ENCODE results near the gene LCN6.
A peak's percentile ranks its signal among the peaks of the same experiment; 100 is the strongest.
"Not testable (repeated sequence)": the region's sequence is repeated elsewhere in the genome, so short reads cannot be mapped to it uniquely, and the experiment has no call there.

LCN6 gene

DNA sequence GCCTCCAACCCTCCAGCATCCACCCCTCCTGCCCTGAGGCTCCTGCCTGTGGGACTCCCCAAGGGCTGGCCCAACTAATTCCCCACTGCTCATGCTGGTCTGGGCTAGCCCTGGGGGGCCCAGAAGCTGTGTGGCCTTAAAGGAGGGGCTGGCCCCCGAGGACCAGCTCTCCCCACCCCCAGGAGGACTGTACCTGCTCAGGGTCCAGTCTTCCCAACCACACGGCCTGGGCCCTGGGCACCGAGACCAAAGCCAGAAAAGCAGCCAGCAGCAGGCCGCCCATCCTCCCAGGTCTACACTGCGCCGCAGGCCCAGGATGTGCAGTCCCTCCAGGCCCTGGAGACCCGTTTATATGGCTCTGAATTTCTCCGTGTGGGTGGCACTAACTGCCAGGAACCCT lies at the start of gene LCN6:
LCN6 (minus strand) TSS at position 325 of the 400 bp plus-strand sequence; CDS start at position 283, 42 bp downstream.
- DNase-seq (ENCODE audit: low spot score), result no peak

GRCh38 chr9:136796775-136797347 lies 48.5 kb upstream of the LCN6 start:
- DNase-seq (ENCODE audit: low spot score), result not testable (repeated sequence)

DNA sequence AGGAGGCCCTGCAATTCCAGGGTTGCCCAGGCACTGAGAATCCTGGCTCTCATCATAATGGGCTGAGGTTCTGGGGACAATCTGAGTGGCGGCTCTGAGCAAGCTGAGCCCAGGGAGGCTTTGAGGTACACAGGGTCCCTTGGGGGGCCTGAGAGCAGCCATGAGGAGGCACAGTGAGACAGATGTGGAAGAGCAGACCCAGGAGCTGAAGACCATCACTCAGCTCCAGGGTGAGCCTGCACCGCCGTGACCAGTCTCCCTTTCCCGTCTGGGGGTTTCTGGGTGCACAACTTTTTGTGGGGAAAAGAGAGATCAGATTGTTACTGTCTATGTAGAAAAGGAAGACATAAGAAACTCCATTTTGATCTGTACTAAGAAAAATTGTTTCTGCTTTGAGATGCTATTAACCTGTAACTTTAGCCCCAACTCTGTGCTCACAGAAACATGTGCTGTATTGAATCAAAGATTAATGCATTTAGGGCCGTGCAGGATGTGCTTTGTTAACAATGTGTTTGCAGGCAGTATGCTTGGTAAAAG lies 48.0 kb upstream of the LCN6 start, which contains the start of gene CCDC183:
CCDC183 (plus strand) TSS at position 101 of the 537 bp plus-strand sequence; CDS start at position 161, 60 bp downstream.
- no peak for DNase-seq (ENCODE audit: low spot score)

- no peak for DNase-seq (ENCODE audit: low spot score)
Observed at GRCh38 chr9:136795000-136795348, 46.6 kb upstream of the LCN6 start.

DNA sequence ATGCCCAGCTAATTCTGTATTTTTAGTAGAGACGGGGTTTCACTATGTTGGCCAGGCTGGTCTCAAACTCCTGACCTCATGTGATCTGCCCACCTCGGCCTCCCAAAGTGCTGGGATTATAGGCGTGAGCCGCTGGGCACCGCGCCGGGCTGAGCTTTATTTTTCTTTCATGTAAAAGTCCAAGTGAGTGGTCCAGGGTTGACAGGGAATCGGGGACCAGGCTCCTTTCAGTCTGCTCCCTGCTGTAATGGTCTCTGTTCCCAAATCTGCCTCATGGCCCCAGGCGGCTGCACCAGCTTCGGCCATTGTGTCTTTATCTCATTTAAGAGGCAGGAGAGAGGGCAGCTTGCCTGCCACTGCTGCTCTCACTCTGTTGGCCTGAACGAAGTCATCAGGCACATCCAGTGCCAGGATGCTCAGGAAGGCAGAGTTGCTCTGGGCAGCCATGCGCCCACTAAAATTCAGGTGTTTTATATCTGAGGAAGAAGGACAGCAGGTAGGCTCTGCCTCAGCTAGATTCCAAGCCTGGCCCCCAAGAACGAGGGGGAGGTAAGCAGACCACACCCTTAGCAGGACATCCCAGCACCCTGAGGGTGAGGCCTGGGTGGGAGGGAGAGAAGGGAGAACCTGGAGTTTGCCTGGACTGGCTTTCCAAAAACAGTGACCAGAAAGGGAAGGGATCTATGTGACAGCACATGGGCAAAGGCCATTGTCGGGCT lies 46.1 kb upstream of the LCN6 start:
- DNase-seq (ENCODE audit: low spot score), result no peak

GRCh38 chr9:136793086-136793946 lies 45.0 kb upstream of the LCN6 start:
- DNase-seq (ENCODE audit: low spot score), result no peak

- no peak for DNase-seq (ENCODE audit: low spot score)
Observed at GRCh38 chr9:136792321-136793085, 44.2 kb upstream of the LCN6 start.

DNA sequence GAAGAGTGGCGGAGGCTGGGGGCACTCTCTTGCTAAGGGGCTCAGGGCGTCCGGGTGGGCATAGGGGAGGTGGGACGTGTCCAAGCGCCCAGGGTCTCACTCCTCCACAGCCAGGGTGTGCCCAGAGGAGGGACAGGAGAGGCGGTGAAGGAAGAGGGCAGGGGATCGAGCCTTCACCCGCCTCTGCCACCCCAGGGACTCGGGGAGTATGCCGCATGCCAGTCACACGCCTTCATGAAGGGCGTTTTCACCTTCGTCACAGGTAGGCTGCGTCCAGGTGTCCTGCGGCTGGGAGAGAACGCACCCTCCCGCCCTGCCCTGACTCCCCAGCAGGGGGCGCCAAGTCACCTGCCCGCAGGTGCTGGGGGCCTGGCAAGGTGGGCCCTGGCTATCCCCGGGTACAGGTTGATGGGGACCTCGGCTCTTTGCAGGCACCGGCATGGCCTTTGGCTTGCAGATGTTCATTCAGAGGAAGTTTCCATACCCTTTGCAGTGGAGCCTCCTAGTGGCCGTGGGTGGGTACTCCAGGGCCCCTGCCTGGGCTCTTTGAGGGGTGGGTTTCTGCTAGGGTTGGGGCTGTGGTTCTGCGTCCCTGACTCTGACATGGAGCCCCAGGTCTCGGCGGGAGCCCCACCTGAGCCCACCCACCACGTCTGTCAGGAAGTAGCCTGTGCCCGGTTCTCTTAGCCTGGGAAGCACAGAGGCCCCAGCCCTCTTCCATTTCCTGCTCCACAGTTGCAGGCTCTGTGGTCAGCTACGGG lies 43.4 kb upstream of the LCN6 start:
- DNase-seq (ENCODE audit: low spot score), result peak; percentile 49

- peak; percentile 93 for DNase-seq (ENCODE audit: low spot score)
Observed at GRCh38 chr9:136790640-136791515, 42.6 kb upstream of the LCN6 start, which contains the start of gene TMEM141. Gene TMEM141, plus strand, starts transcription at chr9:136791344. Its CDS starts 27 bp downstream, at chr9:136791371.

DNA sequence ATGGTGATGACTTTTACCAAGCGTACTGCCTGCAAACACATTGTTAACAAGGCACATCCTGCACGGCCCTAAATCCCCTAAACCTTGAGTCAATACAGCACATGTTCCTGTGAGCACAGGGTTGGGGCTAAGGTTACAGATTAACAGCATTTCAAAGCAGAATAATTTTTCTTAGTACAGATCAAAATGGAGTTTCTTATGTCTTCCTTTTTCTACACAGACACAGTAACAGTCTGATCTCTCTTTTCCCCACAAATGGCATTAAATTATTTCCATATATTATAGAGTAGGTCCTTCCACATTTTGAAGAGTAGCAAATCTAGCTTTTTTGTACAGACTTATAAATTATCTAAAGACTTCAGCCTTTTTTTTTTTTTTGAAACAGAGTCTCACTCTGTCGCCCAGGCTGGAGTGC lies 41.2 kb upstream of the LCN6 start:
- DNase-seq (ENCODE audit: low spot score), result no peak

DNA sequence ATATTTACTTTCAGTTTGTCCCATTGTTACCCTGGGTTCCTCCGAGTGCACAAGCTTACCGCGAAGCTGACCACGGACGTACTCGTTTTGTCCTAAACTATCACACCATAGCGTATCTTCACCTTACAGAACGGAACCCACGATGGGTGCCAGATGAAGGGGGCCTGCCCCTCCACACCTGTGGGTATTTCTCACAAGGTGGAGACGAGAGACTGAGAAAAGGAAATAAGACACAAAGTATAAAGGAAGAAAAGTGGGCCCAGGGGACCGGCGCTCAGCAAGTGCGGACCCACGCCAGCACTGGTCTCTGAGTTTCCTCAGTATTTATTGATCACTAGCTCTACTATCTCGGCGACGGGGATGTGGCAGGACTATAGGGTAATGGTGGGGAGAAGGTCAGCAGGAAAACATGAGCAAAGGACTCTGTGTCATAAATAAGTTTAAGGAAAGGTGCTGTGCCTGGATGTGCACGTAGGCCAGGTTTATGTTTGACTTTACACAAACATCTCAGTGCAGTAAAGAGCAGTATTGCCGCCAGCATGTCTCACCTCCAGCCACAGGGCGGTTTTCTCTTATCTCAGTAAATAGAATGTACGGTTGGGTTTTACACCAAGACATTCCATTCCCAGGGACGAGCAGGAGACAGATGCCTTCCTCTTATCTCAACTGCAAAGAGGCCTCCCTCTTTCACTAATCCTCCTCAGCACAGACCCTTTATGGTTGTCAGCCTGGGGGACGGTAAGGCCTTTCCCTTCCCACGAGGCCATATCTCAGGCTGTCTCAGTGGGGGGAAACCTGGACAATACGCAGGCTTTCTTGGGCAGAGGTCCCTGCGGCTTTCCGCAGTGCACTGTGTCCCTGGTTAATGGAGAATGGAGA lies 40.6 kb upstream of the LCN6 start:
- DNase-seq (ENCODE audit: low spot score), result not testable (repeated sequence)

- peak; percentile 77 for DNase-seq (ENCODE audit: low spot score)
Observed at GRCh38 chr9:136787690-136788400, 39.5 kb upstream of the LCN6 start.

DNA sequence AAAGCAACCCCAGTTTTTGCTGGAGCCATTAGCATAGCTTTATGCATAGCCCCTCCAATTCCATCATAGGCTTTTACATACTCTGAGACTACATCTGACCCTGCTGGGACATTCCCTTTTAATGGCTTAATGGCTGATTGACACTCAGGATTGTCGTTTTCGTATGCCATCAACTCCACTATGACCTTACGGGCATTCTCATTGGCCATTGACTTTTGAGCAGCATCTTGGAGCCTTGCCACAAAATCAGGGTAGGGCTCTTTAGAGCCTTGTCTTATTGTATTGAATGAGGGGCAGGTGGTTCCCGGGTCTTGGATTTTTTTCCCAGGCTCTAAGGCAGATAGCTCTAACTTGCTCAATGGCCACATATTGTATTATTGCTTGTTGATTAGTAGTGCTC lies 38.7 kb upstream of the LCN6 start:
- not testable (repeated sequence) for DNase-seq (ENCODE audit: low spot score)

GRCh38 chr9:136786451-136786850 lies 38.1 kb upstream of the LCN6 start:
- DNase-seq (ENCODE audit: low spot score), result no peak

DNA sequence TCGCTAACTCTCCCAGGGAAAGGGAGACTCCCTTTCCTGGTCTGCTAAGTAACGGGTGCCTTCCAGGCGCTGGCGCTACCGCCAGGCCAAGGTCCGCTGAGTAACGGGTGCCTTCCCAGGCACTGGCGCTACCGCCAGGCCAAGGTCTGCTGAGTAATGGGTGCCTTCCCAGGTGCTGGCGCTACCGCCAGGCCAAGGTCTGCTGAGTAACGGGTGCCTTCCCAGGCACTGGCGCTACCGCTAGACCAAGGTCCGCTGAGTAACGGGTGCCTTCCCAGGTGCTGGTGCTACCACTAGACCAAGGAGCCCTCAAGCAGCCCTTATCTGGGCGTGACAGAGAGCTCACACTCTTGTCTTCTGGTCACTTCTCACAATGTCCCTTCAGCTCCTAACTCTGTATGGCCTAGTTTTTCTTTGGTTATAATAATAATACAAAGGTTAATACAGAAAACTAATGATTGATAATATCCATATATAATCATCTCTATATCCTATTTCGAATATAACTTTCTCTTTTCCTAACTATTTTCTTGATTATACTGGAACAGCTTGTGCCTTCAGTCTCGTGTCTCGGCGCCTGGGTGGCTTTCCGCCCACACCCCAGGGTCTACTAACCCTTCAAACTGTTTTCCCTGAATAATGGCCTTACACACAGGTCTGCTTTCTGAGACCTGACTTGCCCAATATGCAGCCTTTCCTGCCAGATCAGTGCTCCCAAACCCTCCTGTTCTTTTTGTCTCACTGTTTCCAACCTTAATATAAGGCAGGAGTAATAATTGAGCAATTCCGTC lies 37.4 kb upstream of the LCN6 start:
- not testable (repeated sequence) for DNase-seq (ENCODE audit: low spot score)

DNA sequence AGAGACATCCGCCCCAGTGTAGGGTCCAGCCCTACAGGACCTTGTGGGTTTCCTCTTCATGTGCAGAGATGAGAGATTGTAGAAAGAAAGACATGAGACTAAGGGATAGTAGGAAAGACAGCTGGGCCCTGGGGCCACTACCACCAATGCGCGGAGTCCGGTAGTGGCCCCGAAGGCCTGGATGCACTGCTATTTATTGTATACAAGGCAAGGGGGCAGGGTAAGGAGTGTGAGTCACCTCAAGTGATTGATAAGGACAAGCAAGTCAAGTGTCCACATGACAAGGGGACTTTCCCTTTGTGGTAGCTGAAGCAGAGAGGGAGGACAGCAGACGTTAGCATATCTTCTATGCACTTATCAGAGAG lies 36.7 kb upstream of the LCN6 start:
- DNase-seq (ENCODE audit: low spot score), result no peak

GRCh38 chr9:136784249-136784996 lies 36.1 kb upstream of the LCN6 start:
- no peak for DNase-seq (ENCODE audit: low spot score)

All from HuH-7 (cell line).